CD14-positive monocyte (primary cell): ENCODE data around the gene TOM1L2. TPM values are rescaled to one million over a fixed set of nuclear protein-coding genes. Genes with fewer than 3 reads are reported as not detected.

ENCODE experiments used
- DNase-seq, 3 donors: peaks; one replicate each; pipeline ENCODE4 v3.0.0-alpha.2; 2011 to 2022
- H2AFZ ChIP-seq: 2 replicates; pipeline ENCODE4 v1.6.0; 2012; ENCODE audit warnings: mild to moderate bottlenecking, low read depth, low read length, inconsistent platforms; ENCODE audit not compliant: insufficient read depth, poor library complexity, severe bottlenecking
- H3K27ac ChIP-seq, 2 donors: 1 replicate in 1 of 2; 2 replicates in 1 of 2; pipeline ENCODE4 v1.5.1; 2012 to 2013; ENCODE audit warnings: low read length in 2 of 2, control low read depth in 1 of 2, inconsistent platforms in 1 of 2, low read depth in 1 of 2, mild to moderate bottlenecking in 1 of 2
- H3K27me3 ChIP-seq, 2 donors: one replicate each; pipeline versions ENCODE4 v1.6.0 to v1.6.1; 2011 to 2013; ENCODE audit warnings: low read length in 2 of 2; ENCODE audit not compliant: control insufficient read depth in 2 of 2, insufficient read depth in 2 of 2
- H3K36me3 ChIP-seq, 2 donors: replicated peaks in 1 of 2; 1 replicate in 1 of 2; 2 replicates in 1 of 2; pipeline versions ENCODE4 v1.5.1 to v1.6.1; 2012 to 2013; ENCODE audit warnings: low read length in 2 of 2, control low read depth in 1 of 2, inconsistent platforms in 1 of 2, mild to moderate bottlenecking in 1 of 2; ENCODE audit not compliant: insufficient read depth in 2 of 2, control insufficient read depth in 1 of 2
- H3K4me1 ChIP-seq, 2 donors: 1 replicate in 1 of 2; 2 replicates in 1 of 2; pipeline versions ENCODE4 v1.5.1 to v1.6.1; 2012 to 2013; ENCODE audit warnings: low read length in 2 of 2, control low read depth in 1 of 2, inconsistent platforms in 1 of 2, mild to moderate bottlenecking in 1 of 2, moderate library complexity in 1 of 2; ENCODE audit not compliant: insufficient read depth in 2 of 2, control insufficient read depth in 1 of 2
- H3K4me2 ChIP-seq: replicated peaks from 2 replicates; pipeline ENCODE3; 2012; ENCODE audit warnings: low read length, moderate library complexity, mild to moderate bottlenecking; ENCODE audit not compliant: poor library complexity, severe bottlenecking; ENCODE audit errors: extremely low read depth
- H3K4me3 ChIP-seq, 3 experiments: fragments of 200-600 bp in 1 of 3; sonication (generic) in 1 of 3; replicated peaks in 1 of 3; 1 replicate in 2 of 3; 2 replicates in 1 of 3; pipeline ENCODE4 v1.5.1; 2011 to 2013; ENCODE audit warnings: low read length in 3 of 3, mild to moderate bottlenecking in 3 of 3, control low read depth in 2 of 3, low read depth in 2 of 3, inconsistent platforms in 1 of 3, moderate library complexity in 1 of 3
- H3K79me2 ChIP-seq: 2 replicates; pipeline ENCODE4 v1.6.0; 2012; ENCODE audit warnings: mild to moderate bottlenecking, control low read depth, inconsistent platforms, low read length, moderate library complexity; ENCODE audit not compliant: insufficient read depth
- H3K9ac ChIP-seq: 2 replicates; pipeline ENCODE4 v1.6.0; 2017; ENCODE audit warnings: low read length, mild to moderate bottlenecking; ENCODE audit not compliant: insufficient read depth, poor library complexity, severe bottlenecking
- H3K9me3 ChIP-seq, 2 donors: replicated peaks in 1 of 2; 1 replicate in 1 of 2; 2 replicates in 1 of 2; pipeline versions ENCODE4 v1.5.1 to v1.6.1; 2012 to 2013; ENCODE audit warnings: low read length in 2 of 2, control low read depth in 1 of 2; ENCODE audit not compliant: control insufficient read depth in 1 of 2, insufficient read depth in 1 of 2
- H4K20me1 ChIP-seq: 2 replicates; pipeline ENCODE4 v1.6.0; 2012; ENCODE audit warnings: mild to moderate bottlenecking, low read length, control low read depth, moderate library complexity; ENCODE audit not compliant: insufficient read depth
- H3K27ac Mint-ChIP-seq, 7 donors: one replicate each; pipeline ENCODE4 v1.8.0; 2020; ENCODE audit warnings: mild to moderate bottlenecking in 7 of 7, mixed read lengths in 7 of 7, moderate library complexity in 6 of 7, inconsistent platforms in 2 of 7
- H3K27me3 Mint-ChIP-seq, 3 donors: one replicate each; pipeline ENCODE4 v1.8.0; 2021 to 2022; ENCODE audit warnings: low read depth in 3 of 3, mild to moderate bottlenecking in 3 of 3, mixed read lengths in 3 of 3, moderate library complexity in 3 of 3, inconsistent platforms in 1 of 3
- H3K36me3 Mint-ChIP-seq, 2 donors: one replicate each; pipeline ENCODE4 v1.8.0; 2020; ENCODE audit warnings: mixed read lengths in 2 of 2, inconsistent platforms in 1 of 2, mild to moderate bottlenecking in 1 of 2
- H3K4me1 Mint-ChIP-seq: one replicate; pipeline ENCODE4 v1.8.0; 2020; ENCODE audit warnings: mild to moderate bottlenecking, mixed read lengths
- H3K4me3 Mint-ChIP-seq, 2 donors: one replicate each; pipeline ENCODE4 v1.8.0; 2020; ENCODE audit warnings: mild to moderate bottlenecking in 2 of 2, mixed read lengths in 2 of 2, moderate library complexity in 1 of 2
- H3K9me3 Mint-ChIP-seq, 7 donors: one replicate each; pipeline ENCODE4 v1.8.0; 2020 to 2022; ENCODE audit warnings: mixed read lengths in 7 of 7, mild to moderate bottlenecking in 6 of 7, moderate library complexity in 6 of 7, inconsistent platforms in 2 of 7
- WGBS: methylation state at CpG from one replicate; pipeline ENCODE4 v1.1.5; 2013; ENCODE audit warnings: missing lambda C conversion rate; ENCODE audit not compliant: insufficient coverage; 5-methylcytosine and 5-hydroxymethylcytosine counted together
- intact Hi-C, 2 donors: fragments of 100-400 bp; cut with micrococcal nuclease; formaldehyde crosslinking; loops; one replicate each; pipeline versions ENCODE4 v1.15.0 to v1.15.1; 2023
- polyA plus RNA-seq, 3 donors: library from polyadenylated mRNA; depleted of rRNA in 1 of 3; unstranded in 2 of 3; stranded (reverse) in 1 of 3; fragments of 300-500 nt in 2 of 3; fragments of >200 nt in 1 of 3; fragmentation: Illumina TruSeq in 2 of 3; gene quantifications; 1 replicate in 2 of 3; 2 replicates in 1 of 3; pipeline ENCODE4 v1.2.3, GENCODE V29; 2012 to 2021
- TF ChIP-seq, protein P1 (sequence below): fragments of 200-600 bp; IDR thresholded peaks from one replicate; pipeline ENCODE4 v1.8.0; 2022; ENCODE audit warnings: antibody characterized with exemption, mild to moderate bottlenecking

Gene TOM1L2
- polyA plus RNA-seq, 3 donors, result 1.7 to 28.2 (median 2.8) TPM

- no peak overlapping the region for H3K4me3 ChIP-seq
- H2AFZ ChIP-seq, result no peak overlapping the region
- no peak overlapping the region for H3K9ac ChIP-seq
- H3K9me3 Mint-ChIP-seq, result peaks cover 0 to 11% (median 7%) of the 10 kb centered on the region in 7 donors
- H3K27me3 ChIP-seq, result no peaks in the 10 kb centered on the region
- H3K9me3 ChIP-seq, result peaks cover 0 to 10% of the 10 kb centered on the region in 2 donors
- DNase-seq, result no peak
- H3K4me3 Mint-ChIP-seq, result no peak overlapping the region
- H3K4me2 ChIP-seq, result no peak overlapping the region
- no CpG with 5 or more reads among the region's 5 CpGs for WGBS
- H3K27ac Mint-ChIP-seq, result peak overlapping the region in 1 of 7 donors; percentile 4
- peaks cover 11 to 23% of the 10 kb centered on the region in 2 donors for H3K36me3 Mint-ChIP-seq
- H3K27ac ChIP-seq, result no peak overlapping the region
- H3K79me2 ChIP-seq, result peaks cover 42% of the 10 kb centered on the region
- peaks cover 26% of the 10 kb centered on the region for H3K4me1 Mint-ChIP-seq
- H3K27me3 Mint-ChIP-seq, result peaks cover 0 to 3% (median 0%) of the 10 kb centered on the region in 3 donors
- TF ChIP-seq, protein P1, sequence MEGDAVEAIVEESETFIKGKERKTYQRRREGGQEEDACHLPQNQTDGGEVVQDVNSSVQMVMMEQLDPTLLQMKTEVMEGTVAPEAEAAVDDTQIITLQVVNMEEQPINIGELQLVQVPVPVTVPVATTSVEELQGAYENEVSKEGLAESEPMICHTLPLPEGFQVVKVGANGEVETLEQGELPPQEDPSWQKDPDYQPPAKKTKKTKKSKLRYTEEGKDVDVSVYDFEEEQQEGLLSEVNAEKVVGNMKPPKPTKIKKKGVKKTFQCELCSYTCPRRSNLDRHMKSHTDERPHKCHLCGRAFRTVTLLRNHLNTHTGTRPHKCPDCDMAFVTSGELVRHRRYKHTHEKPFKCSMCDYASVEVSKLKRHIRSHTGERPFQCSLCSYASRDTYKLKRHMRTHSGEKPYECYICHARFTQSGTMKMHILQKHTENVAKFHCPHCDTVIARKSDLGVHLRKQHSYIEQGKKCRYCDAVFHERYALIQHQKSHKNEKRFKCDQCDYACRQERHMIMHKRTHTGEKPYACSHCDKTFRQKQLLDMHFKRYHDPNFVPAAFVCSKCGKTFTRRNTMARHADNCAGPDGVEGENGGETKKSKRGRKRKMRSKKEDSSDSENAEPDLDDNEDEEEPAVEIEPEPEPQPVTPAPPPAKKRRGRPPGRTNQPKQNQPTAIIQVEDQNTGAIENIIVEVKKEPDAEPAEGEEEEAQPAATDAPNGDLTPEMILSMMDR, result no peak
- peaks cover 10 to 19% of the 10 kb centered on the region in 2 donors for H3K4me1 ChIP-seq
- peaks cover 7% of the 10 kb centered on the region for H4K20me1 ChIP-seq
- peaks cover 0 to 10% of the 10 kb centered on the region in 2 donors for H3K36me3 ChIP-seq
- intact Hi-C loops, result no loop called here
These were observed 47.9 kb downstream of the TOM1L2 start for GRCh38 chr17:17924131-17924856.

DNA sequence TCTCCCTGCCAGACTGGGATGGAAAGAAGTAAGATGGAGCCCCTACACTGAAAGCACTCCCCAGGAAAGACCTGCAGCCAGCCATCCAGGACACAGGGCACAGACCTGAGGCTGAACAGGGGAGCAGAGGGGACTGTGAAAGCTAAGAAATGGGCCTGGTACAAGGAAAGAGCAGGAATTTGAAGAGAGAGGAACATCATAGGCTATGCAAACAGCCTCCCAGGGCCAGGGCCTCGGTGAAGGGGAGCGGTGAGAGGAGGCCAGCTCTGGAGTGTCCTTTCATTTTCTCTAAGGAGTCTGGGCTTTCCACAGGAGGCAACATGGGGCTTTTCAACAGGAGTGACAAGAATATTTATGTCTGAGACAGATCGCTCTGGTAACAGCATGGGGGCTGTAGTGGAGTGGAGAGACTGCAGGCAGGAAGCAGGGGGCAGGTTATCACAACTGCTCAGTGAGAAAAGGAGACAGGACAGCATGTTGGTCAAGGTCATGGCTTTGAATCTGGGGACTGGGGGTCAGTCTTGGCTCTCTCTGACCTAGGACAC, 50.1 kb downstream of the TOM1L2 start:
- 74% methylated on average over 3 of the region's 3 CpGs for WGBS
- H3K9ac ChIP-seq, result no peak overlapping the region
- H3K27ac ChIP-seq, result peak overlapping the region in 1 of 2 donors; percentile 11
- peaks cover 0 to 10% of the 10 kb centered on the region in 2 donors for H3K9me3 ChIP-seq
- Mint-ChIP-seq H3K27me3 (peaks cover 0 to 3% (median 2%) of the 10 kb centered on the region in 3 donors), H3K4me1 (peaks cover 25% of the 10 kb centered on the region), H3K36me3 (peaks cover 5 to 14% of the 10 kb centered on the region in 2 donors), H3K4me3 (peak overlapping the region in 1 of 2 donors; percentile 52), H3K27ac (peak overlapping the region in 5 of 7 donors; percentile 35 to 72 (median 51)), H3K9me3 (peaks cover 0 to 11% (median 7%) of the 10 kb centered on the region in 7 donors)
- no peak overlapping the region for H2AFZ ChIP-seq
- H3K27me3 ChIP-seq, result no peaks in the 10 kb centered on the region
- peaks cover 15% of the 10 kb centered on the region for H4K20me1 ChIP-seq
- TF ChIP-seq, protein P1, result no peak
- intact Hi-C loops, result no loop called here
- H3K4me2 ChIP-seq, result no peak overlapping the region
- no peak for DNase-seq
- no peaks in the 10 kb centered on the region for H3K36me3 ChIP-seq
- peaks cover 10 to 19% of the 10 kb centered on the region in 2 donors for H3K4me1 ChIP-seq
- peaks cover 30% of the 10 kb centered on the region for H3K79me2 ChIP-seq
- H3K4me3 ChIP-seq, result no peak overlapping the region
